ENCODE data around the gene MYH10.

DNA sequence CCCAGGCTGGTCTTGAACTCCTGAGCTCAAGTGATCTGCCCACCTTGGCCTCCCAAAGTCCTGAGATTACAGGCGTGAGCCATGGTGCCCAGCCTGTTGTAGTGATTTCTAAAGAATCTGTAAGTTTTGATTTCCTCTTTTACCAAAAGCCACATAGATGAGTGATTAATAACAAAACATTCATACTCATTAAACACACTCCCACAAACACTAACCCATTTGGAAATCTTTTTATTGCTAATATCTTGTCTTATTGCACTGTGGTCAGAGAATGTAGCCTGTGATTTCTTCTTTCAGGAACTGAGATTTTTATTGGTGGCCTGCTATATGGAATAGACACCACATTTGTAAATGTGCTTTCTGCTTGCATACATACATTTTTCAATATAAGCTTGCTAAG lies 31.6 kb downstream of the MYH10 start:
- no peak for TF ChIP-seq YY1 (IDR thresholded peaks at IDR 0.05; ENCODE audit: insufficient read depth, insufficient read length)
- no peak for TF ChIP-seq ZNF274 (IDR thresholded peaks at IDR 0.05; ENCODE audit: low read depth, low read length)

All from NT2/D1 (cell line).